A673 (cell line): ENCODE results near the gene FAM98A. TPM values are rescaled to one million over a fixed set of nuclear protein-coding genes. Genes with fewer than 3 reads are reported as not detected.

Experiments used
- BruUV-seq: library from RNA; stranded (reverse); fragments of 400-500 nt; replicated peaks from 2 replicates; lab custom pipeline; 2021; lab: Mats Ljungman, UMichigan
- CTCF ChIA-PET: fragments of 300-600 bp; sonication (Branson Sonifier 250); formaldehyde crosslinking; loops from one replicate; lab custom pipeline; 2022; ENCODE audit warnings: antibody characterized with exemption; lab: Charles Lee
- POLR2A ChIA-PET: fragments of 300-600 bp; sonication (Branson Sonifier 250); formaldehyde crosslinking; loops from one replicate; lab custom pipeline; 2022; ENCODE audit warnings: antibody characterized with exemption; ENCODE audit not compliant: low non-redundant PET; lab: Charles Lee
- DNase-seq: peaks from one replicate; pipeline ENCODE4 v3.0.0-alpha.2; 2015; ENCODE audit warnings: low spot score
- H3K27ac ChIP-seq: fragments of 200-600 bp; sonication (generic); 2 replicates; pipeline ENCODE4 v1.5.1; 2016; ENCODE audit warnings: mixed run types, low read depth, mild to moderate bottlenecking, mixed read lengths, antibody characterized with exemption, low read length; ENCODE audit not compliant: poor library complexity, severe bottlenecking
- H3K27me3 ChIP-seq: fragments of 200-600 bp; sonication (generic); replicated peaks from 2 replicates; pipeline ENCODE4 v1.6.1; 2017; ENCODE audit warnings: mixed run types, low read depth, mild to moderate bottlenecking, mixed read lengths, antibody characterized with exemption, low read length; ENCODE audit not compliant: insufficient read depth, poor library complexity
- H3K36me3 ChIP-seq: fragments of 200-600 bp; sonication (generic); 2 replicates; pipeline ENCODE4 v1.6.1; 2016; ENCODE audit warnings: mixed run types, mild to moderate bottlenecking, mixed read lengths, antibody characterized with exemption, low read length; ENCODE audit not compliant: insufficient read depth, poor library complexity, severe bottlenecking
- H3K4me1 ChIP-seq: fragments of 200-600 bp; sonication (generic); 2 replicates; pipeline ENCODE4 v1.6.1; 2017; ENCODE audit warnings: mixed run types, mild to moderate bottlenecking, mixed read lengths, antibody characterized with exemption, low read length; ENCODE audit not compliant: insufficient read depth, poor library complexity, severe bottlenecking
- H3K4me3 ChIP-seq: fragments of 200-600 bp; sonication (generic); 2 replicates; pipeline ENCODE4 v1.5.1; 2016; ENCODE audit warnings: low read depth, mixed run types, mild to moderate bottlenecking, mixed read lengths, low read length; ENCODE audit not compliant: poor library complexity, severe bottlenecking
- H3K9me3 ChIP-seq: fragments of 200-600 bp; sonication (generic); 2 replicates; pipeline ENCODE4 v1.6.1; 2016; ENCODE audit warnings: mixed run types, low read depth, mild to moderate bottlenecking, mixed read lengths, antibody characterized with exemption, low read length; ENCODE audit not compliant: poor library complexity, severe bottlenecking
- EZH2 ChIP-seq: fragments of 200-600 bp; sonication (generic); IDR thresholded peaks from 2 replicates; pipeline ENCODE4 v1.6.1; 2017; ENCODE audit warnings: borderline replicate concordance, low read depth, mild to moderate bottlenecking, mixed read lengths, antibody characterized with exemption, low read length; ENCODE audit not compliant: poor library complexity, severe bottlenecking
- intact Hi-C: fragments of 100-400 bp; cut with micrococcal nuclease; formaldehyde crosslinking; loops from one replicate; pipeline ENCODE4 v1.10.0; 2022; ENCODE audit not compliant: unreplicated experiment
- total RNA-seq: library from RNA; stranded (reverse); gene quantifications from 2 replicates; pipeline ENCODE4 v1.2.3, GENCODE V29; 2021
- TF ChIP-seq, protein P1 (sequence below): fragments of 300-800, 200-600 bp; sonication (generic); conservative IDR thresholded peaks from 2 replicates; pipeline ENCODE4 v1.5.1; 2017; ENCODE audit warnings: low read depth, mild to moderate bottlenecking, antibody characterized with exemption, low read length, moderate library complexity, mixed read lengths

The FAM98A gene
- total RNA-seq, 1 experiment from 2014 or later: 64.7 TPM

- intact Hi-C loops: no loop called here
- BruUV-seq: no TSS peak
These were observed 18.3 kb upstream of the FAM98A start for GRCh38 chr2:33617401-33617800.

GRCh38 chr2:33616873-33617272 lies 17.8 kb upstream of the FAM98A start:
- no peak overlapping the region for H3K4me3 ChIP-seq
- BruUV-seq: no TSS peak
- no peak overlapping the region for H3K27ac ChIP-seq
- TF ChIP-seq, protein P1, sequence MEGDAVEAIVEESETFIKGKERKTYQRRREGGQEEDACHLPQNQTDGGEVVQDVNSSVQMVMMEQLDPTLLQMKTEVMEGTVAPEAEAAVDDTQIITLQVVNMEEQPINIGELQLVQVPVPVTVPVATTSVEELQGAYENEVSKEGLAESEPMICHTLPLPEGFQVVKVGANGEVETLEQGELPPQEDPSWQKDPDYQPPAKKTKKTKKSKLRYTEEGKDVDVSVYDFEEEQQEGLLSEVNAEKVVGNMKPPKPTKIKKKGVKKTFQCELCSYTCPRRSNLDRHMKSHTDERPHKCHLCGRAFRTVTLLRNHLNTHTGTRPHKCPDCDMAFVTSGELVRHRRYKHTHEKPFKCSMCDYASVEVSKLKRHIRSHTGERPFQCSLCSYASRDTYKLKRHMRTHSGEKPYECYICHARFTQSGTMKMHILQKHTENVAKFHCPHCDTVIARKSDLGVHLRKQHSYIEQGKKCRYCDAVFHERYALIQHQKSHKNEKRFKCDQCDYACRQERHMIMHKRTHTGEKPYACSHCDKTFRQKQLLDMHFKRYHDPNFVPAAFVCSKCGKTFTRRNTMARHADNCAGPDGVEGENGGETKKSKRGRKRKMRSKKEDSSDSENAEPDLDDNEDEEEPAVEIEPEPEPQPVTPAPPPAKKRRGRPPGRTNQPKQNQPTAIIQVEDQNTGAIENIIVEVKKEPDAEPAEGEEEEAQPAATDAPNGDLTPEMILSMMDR: no peak
- no peak for TF ChIP-seq EZH2
- ChIA-PET CTCF (no interaction called here), POLR2A (no interaction called here)
- peaks cover 14% of the 10 kb centered on the region for H3K4me1 ChIP-seq
- peaks cover 14% of the 10 kb centered on the region for H3K9me3 ChIP-seq
- H3K36me3 ChIP-seq: no peaks in the 10 kb centered on the region
- DNase-seq: no peak
- intact Hi-C loops: no loop called here
- H3K27me3 ChIP-seq: no peaks in the 10 kb centered on the region

More at GRCh38 chr2:33617401-33617800, 18.3 kb upstream of the FAM98A start:
- Histone ChIP-seq H3K4me3 (no peak overlapping the region), H3K36me3 (no peaks in the 10 kb centered on the region), H3K27ac (no peak overlapping the region), H3K27me3 (no peaks in the 10 kb centered on the region), H3K4me1 (peaks cover 14% of the 10 kb centered on the region), H3K9me3 (peaks cover 14% of the 10 kb centered on the region)
- no peak for DNase-seq
- ChIA-PET POLR2A (no interaction called here), CTCF (no interaction called here)
- TF ChIP-seq, protein P1: no peak

GRCh38 chr2:33614190-33614589 lies 15.1 kb upstream of the FAM98A start:
- POLR2A ChIA-PET: no interaction called here
- Histone ChIP-seq H3K9me3 (peaks cover 14% of the 10 kb centered on the region), H3K36me3 (no peaks in the 10 kb centered on the region), H3K4me3 (no peak overlapping the region), H3K27ac (no peak overlapping the region), H3K4me1 (peaks cover 14% of the 10 kb centered on the region), H3K27me3 (no peaks in the 10 kb centered on the region)
- CTCF ChIA-PET: no interaction called here
- TF ChIP-seq, protein P1: no peak
- no peak for TF ChIP-seq EZH2
- intact Hi-C loops: no loop called here
- no peak for DNase-seq
- no TSS peak for BruUV-seq
